GM19239 (cell line): ENCODE measurements around the gene CX3CL1.

Source experiments
- DNase-seq: peaks from one replicate; pipeline ENCODE4 v3.0.0; 2011; ENCODE audit warnings: low spot score; ENCODE audit not compliant: insufficient read length
- FAIRE-seq: peaks from 2 replicates; lab custom pipeline; 2011; peaks lifted over from hg19 to GRCh38; lab: Jason Lieb, UNC

CX3CL1 gene

GRCh38 chr16:57427824-57428223 is 55.5 kb downstream of the CX3CL1 start:
- no peak for DNase-seq
- FAIRE-seq, result no peak

GRCh38 chr16:57430955-57431354 is 58.7 kb downstream of the CX3CL1 start:
- no peak for FAIRE-seq

GRCh38 chr16:57432505-57432904 is 60.2 kb downstream of the CX3CL1 start:
- no peak for FAIRE-seq
- no peak for DNase-seq

More at GRCh38 chr16:57430955-57431354, 58.7 kb downstream of the CX3CL1 start:
- no peak for DNase-seq

GRCh38 chr16:57432989-57433388 is 60.7 kb downstream of the CX3CL1 start:
- no peak for FAIRE-seq

GRCh38 chr16:57434003-57434402 is 61.7 kb downstream of the CX3CL1 start:
- DNase-seq, result no peak
- FAIRE-seq, result no peak

More at GRCh38 chr16:57432989-57433388, 60.7 kb downstream of the CX3CL1 start:
- DNase-seq, result no peak
